IMR-90 (cell line): Measurements from ENCODE around the gene DMRT1. TPM values are rescaled to one million over a fixed set of nuclear protein-coding genes. Genes with fewer than 3 reads are reported as not detected.

Experiments
- ATAC-seq: fragments of 200-7000 bp; cut with Tn5 transposase; 2 replicates; pipeline ENCODE4 v1.9.1; 2020; ENCODE audit warnings: low read depth, mild to moderate bottlenecking, moderate library complexity
- BruUV-seq: library from RNA; stranded (reverse); fragments of 400-500 nt; replicated peaks from 2 replicates; lab custom pipeline; 2021; lab: Mats Ljungman, UMichigan
- CTCF ChIA-PET: fragments of 300-600 bp; formaldehyde crosslinking; extraction: SDS; loops from one replicate; lab custom pipeline; 2021; ENCODE audit warnings: antibody characterized with exemption; lab: Yijun Ruan, JAX
- POLR2A ChIA-PET: fragments of 300-600 bp; sonication (Branson Sonifier 250); formaldehyde crosslinking; loops from one replicate; lab custom pipeline; 2022; ENCODE audit warnings: antibody characterized with exemption; ENCODE audit not compliant: unreplicated experiment; lab: Charles Lee
- DNase-seq: peaks from one replicate; pipeline ENCODE4 v3.0.0; 2013
- H2AFZ ChIP-seq: replicated peaks from 2 replicates; pipeline ENCODE3; 2013; ENCODE audit warnings: low read length, mild to moderate bottlenecking; ENCODE audit not compliant: poor library complexity
- H2AK5ac ChIP-seq: 2 replicates; pipeline ENCODE4 v1.6.1; 2013; ENCODE audit warnings: low read depth, low read length, inconsistent platforms
- H2AK9ac ChIP-seq: replicated peaks from 2 replicates; pipeline ENCODE3; 2013; ENCODE audit warnings: mild to moderate bottlenecking, low read depth, low read length, moderate library complexity; ENCODE audit not compliant: poor library complexity
- H2BK120ac ChIP-seq: 2 replicates; pipeline ENCODE4 v1.6.1; 2013; ENCODE audit warnings: low read depth, low read length, inconsistent platforms
- H2BK15ac ChIP-seq: 3 replicates; pipeline ENCODE4 v1.6.1; 2013; ENCODE audit warnings: low read depth, low read length, inconsistent platforms
- H2BK20ac ChIP-seq: 2 replicates; pipeline ENCODE4 v1.6.1; 2013; ENCODE audit warnings: low read depth, mild to moderate bottlenecking, inconsistent platforms, low read length, moderate library complexity
- H2BK5ac ChIP-seq: 2 replicates; pipeline ENCODE4 v1.6.1; 2013; ENCODE audit warnings: mild to moderate bottlenecking, low read depth, low read length, inconsistent platforms; ENCODE audit not compliant: poor library complexity, severe bottlenecking
- H3K14ac ChIP-seq: replicated peaks from 2 replicates; pipeline ENCODE4 v1.6.1; 2013; ENCODE audit warnings: low read depth, low read length, inconsistent platforms
- H3K18ac ChIP-seq: 2 replicates; pipeline ENCODE4 v1.6.1; 2013; ENCODE audit warnings: low read depth, low read length, control low read depth
- H3K23ac ChIP-seq: 2 replicates; pipeline ENCODE4 v1.6.1; 2013; ENCODE audit warnings: low read depth, low read length, inconsistent platforms
- H3K27ac ChIP-seq: 2 replicates; pipeline ENCODE4 v1.5.1; 2013; ENCODE audit warnings: mild to moderate bottlenecking, control low read depth, low read length; ENCODE audit not compliant: insufficient read depth
- H3K27me3 ChIP-seq: 2 replicates; pipeline ENCODE4 v1.6.1; 2013; ENCODE audit warnings: low read length; ENCODE audit not compliant: control insufficient read depth, insufficient read depth
- H3K36me3 ChIP-seq: 2 replicates; pipeline ENCODE4 v1.6.1; 2013; ENCODE audit warnings: low read length, mixed read lengths; ENCODE audit not compliant: control insufficient read depth, insufficient read depth
- H3K4ac ChIP-seq: 2 replicates; pipeline ENCODE4 v1.6.1; 2013; ENCODE audit warnings: low read depth, low read length, inconsistent platforms
- H3K4me1 ChIP-seq: 2 replicates; pipeline ENCODE4 v1.6.1; 2013; ENCODE audit warnings: low read length, mixed read lengths; ENCODE audit not compliant: control insufficient read depth, insufficient read depth
- H3K4me2 ChIP-seq: 2 replicates; pipeline ENCODE4 v1.6.1; 2013; ENCODE audit warnings: low read depth, mild to moderate bottlenecking, control low read depth, low read length, moderate library complexity
- H3K4me3 ChIP-seq: 2 replicates; pipeline ENCODE4 v1.5.1; 2013; ENCODE audit warnings: low read depth, mild to moderate bottlenecking, control low read depth, low read length, moderate library complexity; ENCODE audit not compliant: insufficient read depth
- H3K56ac ChIP-seq: 2 replicates; pipeline ENCODE4 v1.6.1; 2013; ENCODE audit warnings: low read length, inconsistent platforms; ENCODE audit not compliant: insufficient read depth; ENCODE audit errors: extremely low read depth
- H3K79me1 ChIP-seq, 2 experiments: 2 replicates each; pipeline ENCODE4 v1.6.1; 2013; ENCODE audit warnings: low read length in 2 of 2, inconsistent platforms in 1 of 2, low read depth in 1 of 2
- H3K9ac ChIP-seq: 2 replicates; pipeline ENCODE4 v1.6.1; 2013; ENCODE audit warnings: low read depth, low read length, control low read depth
- H3K9me1 ChIP-seq: 2 replicates; pipeline ENCODE4 v1.6.1; 2013; ENCODE audit warnings: low read length, inconsistent platforms; ENCODE audit not compliant: insufficient read depth
- H3K9me3 ChIP-seq: 2 replicates; pipeline ENCODE4 v1.6.1; 2013; ENCODE audit warnings: low read length; ENCODE audit not compliant: control insufficient read depth, insufficient read depth
- H4K20me1 ChIP-seq: 2 replicates; pipeline ENCODE4 v1.6.1; 2013; ENCODE audit warnings: low read length, inconsistent platforms; ENCODE audit not compliant: insufficient read depth
- H4K5ac ChIP-seq: 2 replicates; pipeline ENCODE4 v1.6.1; 2013; ENCODE audit warnings: mild to moderate bottlenecking, low read depth, low read length, control low read depth
- H4K8ac ChIP-seq, 2 experiments: 2 replicates each; pipeline ENCODE4 v1.6.1; 2013; ENCODE audit warnings: low read depth in 2 of 2, low read length in 2 of 2, control low read depth in 1 of 2, inconsistent platforms in 1 of 2
- H4K91ac ChIP-seq: 2 replicates; pipeline ENCODE4 v1.6.1; 2013; ENCODE audit warnings: low read depth, low read length, inconsistent platforms; ENCODE audit not compliant: insufficient read depth
- BHLHE40 ChIP-seq: fragments of 150-350 bp; IDR thresholded peaks from 2 replicates; pipeline ENCODE4 v1.6.1; 2016; ENCODE audit warnings: mild to moderate bottlenecking, low read depth, low read length
- CEBPB ChIP-seq: IDR thresholded peaks from 2 replicates; pipeline ENCODE4 v1.6.1; 2012; ENCODE audit warnings: low read depth, low read length, improper control_type of control experiment
- CHD1 ChIP-seq: IDR thresholded peaks from 2 replicates; pipeline ENCODE4 v1.6.1; 2012; ENCODE audit warnings: low read depth, low read length, improper control_type of control experiment
- FOS ChIP-seq: fragments of 150-350 bp; IDR thresholded peaks from 2 replicates; pipeline ENCODE4 v1.6.1; 2016; ENCODE audit warnings: low read depth, low read length
- MAFK ChIP-seq: IDR thresholded peaks from 2 replicates; pipeline ENCODE4 v1.6.1; 2012; ENCODE audit warnings: low read depth, low read length, improper control_type of control experiment
- MAZ ChIP-seq: IDR thresholded peaks from 2 replicates; pipeline ENCODE4 v1.6.1; 2012; ENCODE audit warnings: low read depth, mild to moderate bottlenecking, low read length, improper control_type of control experiment, moderate library complexity, borderline replicate concordance
- MXI1 ChIP-seq: IDR thresholded peaks from 2 replicates; pipeline ENCODE4 v1.6.1; 2012; ENCODE audit warnings: low read depth, mild to moderate bottlenecking, low read length, moderate library complexity, borderline replicate concordance
- NFE2L2 ChIP-seq: fragments of 150-350 bp; IDR thresholded peaks from 2 replicates; pipeline ENCODE4 v1.6.1; 2016; ENCODE audit warnings: low read depth, mild to moderate bottlenecking, low read length
- POLR2A ChIP-seq: IDR thresholded peaks from 2 replicates; pipeline ENCODE4 v1.6.1; 2012; ENCODE audit warnings: mild to moderate bottlenecking, low read depth, low read length
- RAD21 ChIP-seq: IDR thresholded peaks from 2 replicates; pipeline ENCODE4 v1.6.1; 2012; ENCODE audit warnings: low read length, improper control_type of control experiment
- RCOR1 ChIP-seq: IDR thresholded peaks from 2 replicates; pipeline ENCODE4 v1.6.1; 2012; ENCODE audit warnings: mild to moderate bottlenecking, low read length, improper control_type of control experiment; ENCODE audit not compliant: insufficient replicate concordance
- RFX5 ChIP-seq: IDR thresholded peaks from 2 replicates; pipeline ENCODE4 v1.8.0; 2012; ENCODE audit warnings: low read depth, mild to moderate bottlenecking, low read length, moderate library complexity
- SMC3 ChIP-seq: fragments of 150-350 bp; IDR thresholded peaks from 2 replicates; pipeline ENCODE4 v1.6.1; 2016; ENCODE audit warnings: low read depth, mild to moderate bottlenecking, antibody characterized with exemption, low read length, moderate library complexity
- dilution Hi-C: fragments of 300-500 bp; cut with HindIII; formaldehyde crosslinking; loops from one replicate; pipeline ENCODE4 v1.14.3; 2018; ENCODE audit warnings: low sequenced_read_pairs; ENCODE audit not compliant: unreplicated experiment
- in situ Hi-C: fragments of 300-500 bp; cut with MboI; formaldehyde crosslinking; loops from 3 replicates; pipeline ENCODE4 v1.14.3; 2019; ENCODE audit warnings: low sequenced_read_pairs, inconsistent platforms, mixed read lengths
- intact Hi-C: fragments of 100-400 bp; cut with micrococcal nuclease; formaldehyde crosslinking; loops from 2 replicates; pipeline ENCODE4 v1.10.0; 2022
- polyA plus RNA-seq, 3 experiments: library from polyadenylated mRNA; depleted of rRNA; stranded (reverse); fragments of >200 nt; gene quantifications; 2 replicates each; pipeline ENCODE4 v1.2.3, GENCODE V29; 2012; ENCODE audit warnings: low replicate concordance in 1 of 3
- total RNA-seq: library from RNA; depleted of rRNA; stranded (reverse); fragments of >200 nt; gene quantifications from 2 replicates; pipeline ENCODE4 v1.2.3, GENCODE V29; 2012
- TF ChIP-seq, protein P1 (sequence below): conservative IDR thresholded peaks from 2 replicates; pipeline ENCODE4 v1.5.1; 2012; ENCODE audit warnings: mild to moderate bottlenecking, low read depth, low read length, improper control_type of control experiment
- TF ChIP-seq, protein P2 (sequence below): fragments of 150-350 bp; IDR thresholded peaks from 2 replicates; pipeline ENCODE4 v1.6.1; 2017; ENCODE audit warnings: mild to moderate bottlenecking, antibody characterized with exemption, low read length, low read depth
- TF ChIP-seq, protein P3 (sequence below): fragments of 150-350 bp; IDR thresholded peaks from 2 replicates; pipeline ENCODE4 v1.6.1; 2016; ENCODE audit warnings: low read depth, mild to moderate bottlenecking, low read length, moderate library complexity, borderline replicate concordance

The DMRT1 gene
- total and polyA plus RNA-seq, 2 of the 4 experiments (the other 2 are of a cell fraction): not detected

DNA sequence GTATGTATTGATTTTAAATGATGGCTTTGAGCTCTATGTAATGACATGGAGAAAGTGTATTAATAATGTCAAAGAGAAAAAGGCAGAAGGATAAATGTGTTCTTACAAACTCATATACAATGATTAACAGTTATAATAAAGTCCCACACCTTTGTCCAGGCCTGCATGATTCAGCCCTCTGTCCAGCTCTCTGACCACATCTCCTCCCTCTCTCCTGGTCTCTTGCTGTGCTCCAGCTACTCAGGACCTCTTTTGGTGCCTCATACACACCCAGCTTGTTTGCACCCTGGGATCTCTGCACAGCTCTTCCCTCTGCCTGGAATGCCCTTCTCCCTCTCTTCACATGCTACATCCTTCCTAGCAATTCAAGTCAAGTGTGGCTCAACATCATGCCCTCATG lies 37.5 kb upstream of the DMRT1 start:
- peak overlapping the region in 1 of 2 experiments; percentile 36; a peak in 1 of 4 replicates for H4K8ac ChIP-seq
- H3K9me3 ChIP-seq: no peaks in the 10 kb centered on the region
- H2BK15ac ChIP-seq: peak overlapping the region; percentile 75; the same call in 1 of the 3 replicates
- intact Hi-C loops (no loop called here), dilution Hi-C loops (no loop called here), in situ Hi-C loops (no loop called here)
- peaks cover 3% of the 10 kb centered on the region for H3K9me1 ChIP-seq
- H3K4me2 ChIP-seq: no peak overlapping the region
- H2AK5ac ChIP-seq: peak overlapping the region; percentile 31; the same call in 1 of the 2 replicates
- H2BK20ac ChIP-seq: peak overlapping the region; percentile 72
- H3K18ac ChIP-seq: no peak overlapping the region
- no peak overlapping the region for H2AFZ ChIP-seq
- no peaks in the 10 kb centered on the region for H3K27me3 ChIP-seq
- POLR2A ChIA-PET: no interaction called here
- no peaks in the 10 kb centered on the region for H4K20me1 ChIP-seq
- peak overlapping the region; percentile 31 for H3K4ac ChIP-seq
- H3K27ac ChIP-seq: peak overlapping the region; percentile 0; the same call in 1 of the 2 replicates
- no TSS peak for BruUV-seq
- peaks cover 4 to 6% of the 10 kb centered on the region in 2 experiments; a peak in 2 of 4 replicates for H3K79me1 ChIP-seq
- peak overlapping the region; percentile 57 for H4K91ac ChIP-seq
- H3K36me3 ChIP-seq: no peaks in the 10 kb centered on the region
- no peak overlapping the region for H3K56ac ChIP-seq
- peak overlapping the region; percentile 38 for H2BK120ac ChIP-seq
- H4K5ac ChIP-seq: no peak overlapping the region
- CTCF ChIA-PET: interaction anchor here (2.3 kb wide), 1 partner anchor 190 kb away, joined by 8 read pairs; no protein-coding TSS in a partner anchor
- no peak overlapping the region for H2BK5ac ChIP-seq
- no peak for DNase-seq
- H3K9ac ChIP-seq: no peak overlapping the region
- peaks cover 14% of the 10 kb centered on the region for H3K4me1 ChIP-seq
- no peak for ATAC-seq
- H3K14ac ChIP-seq: no peak overlapping the region
- H2AK9ac ChIP-seq: no peak overlapping the region
- TF ChIP-seq, protein P1, sequence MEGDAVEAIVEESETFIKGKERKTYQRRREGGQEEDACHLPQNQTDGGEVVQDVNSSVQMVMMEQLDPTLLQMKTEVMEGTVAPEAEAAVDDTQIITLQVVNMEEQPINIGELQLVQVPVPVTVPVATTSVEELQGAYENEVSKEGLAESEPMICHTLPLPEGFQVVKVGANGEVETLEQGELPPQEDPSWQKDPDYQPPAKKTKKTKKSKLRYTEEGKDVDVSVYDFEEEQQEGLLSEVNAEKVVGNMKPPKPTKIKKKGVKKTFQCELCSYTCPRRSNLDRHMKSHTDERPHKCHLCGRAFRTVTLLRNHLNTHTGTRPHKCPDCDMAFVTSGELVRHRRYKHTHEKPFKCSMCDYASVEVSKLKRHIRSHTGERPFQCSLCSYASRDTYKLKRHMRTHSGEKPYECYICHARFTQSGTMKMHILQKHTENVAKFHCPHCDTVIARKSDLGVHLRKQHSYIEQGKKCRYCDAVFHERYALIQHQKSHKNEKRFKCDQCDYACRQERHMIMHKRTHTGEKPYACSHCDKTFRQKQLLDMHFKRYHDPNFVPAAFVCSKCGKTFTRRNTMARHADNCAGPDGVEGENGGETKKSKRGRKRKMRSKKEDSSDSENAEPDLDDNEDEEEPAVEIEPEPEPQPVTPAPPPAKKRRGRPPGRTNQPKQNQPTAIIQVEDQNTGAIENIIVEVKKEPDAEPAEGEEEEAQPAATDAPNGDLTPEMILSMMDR: no peak
- TF ChIP-seq SMC3: no peak
- TF ChIP-seq, protein P2, sequence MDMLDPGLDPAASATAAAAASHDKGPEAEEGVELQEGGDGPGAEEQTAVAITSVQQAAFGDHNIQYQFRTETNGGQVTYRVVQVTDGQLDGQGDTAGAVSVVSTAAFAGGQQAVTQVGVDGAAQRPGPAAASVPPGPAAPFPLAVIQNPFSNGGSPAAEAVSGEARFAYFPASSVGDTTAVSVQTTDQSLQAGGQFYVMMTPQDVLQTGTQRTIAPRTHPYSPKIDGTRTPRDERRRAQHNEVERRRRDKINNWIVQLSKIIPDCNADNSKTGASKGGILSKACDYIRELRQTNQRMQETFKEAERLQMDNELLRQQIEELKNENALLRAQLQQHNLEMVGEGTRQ: no peak
- TF ChIP-seq, protein P3, sequence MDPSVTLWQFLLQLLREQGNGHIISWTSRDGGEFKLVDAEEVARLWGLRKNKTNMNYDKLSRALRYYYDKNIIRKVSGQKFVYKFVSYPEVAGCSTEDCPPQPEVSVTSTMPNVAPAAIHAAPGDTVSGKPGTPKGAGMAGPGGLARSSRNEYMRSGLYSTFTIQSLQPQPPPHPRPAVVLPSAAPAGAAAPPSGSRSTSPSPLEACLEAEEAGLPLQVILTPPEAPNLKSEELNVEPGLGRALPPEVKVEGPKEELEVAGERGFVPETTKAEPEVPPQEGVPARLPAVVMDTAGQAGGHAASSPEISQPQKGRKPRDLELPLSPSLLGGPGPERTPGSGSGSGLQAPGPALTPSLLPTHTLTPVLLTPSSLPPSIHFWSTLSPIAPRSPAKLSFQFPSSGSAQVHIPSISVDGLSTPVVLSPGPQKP: no peak
- TF ChIP-seq BHLHE40: no peak
- no peak for TF ChIP-seq CHD1
- TF ChIP-seq FOS: no peak
- no peak for TF ChIP-seq RCOR1
- no peak for TF ChIP-seq MAZ
- no peak for TF ChIP-seq NFE2L2
- TF ChIP-seq POLR2A: no peak
- TF ChIP-seq MAFK: no peak
- TF ChIP-seq MXI1: no peak
- no peak for TF ChIP-seq CEBPB
- TF ChIP-seq RAD21: no peak
- no peak for TF ChIP-seq RFX5
- H3K4me3 ChIP-seq: no peak overlapping the region
- no peak overlapping the region for H3K23ac ChIP-seq
